Measurements from ENCODE around the gene KRT74.

The KRT74 gene

GRCh38 chr12:52573743-52574142 is at the start of gene KRT74:
KRT74 (minus strand) TSS chr12:52573843; CDS start chr12:52573777, 66 bp downstream.
- no peak for DNase-seq

GRCh38 chr12:52622349-52622748 is 48.7 kb upstream of the KRT74 start:
- no peak for DNase-seq

GRCh38 chr12:52618866-52619265 is 45.2 kb upstream of the KRT74 start:
- DNase-seq: no peak

- DNase-seq: no peak
Measured at GRCh38 chr12:52618216-52618615, 44.6 kb upstream of the KRT74 start, which contains the start of gene KRT73. KRT73 (minus strand) TSS chr12:52618559; CDS start chr12:52618524, 35 bp downstream.

GRCh38 chr12:52617403-52617785 is 43.8 kb upstream of the KRT74 start:
- DNase-seq: no peak

- DNase-seq: no peak
Measured at GRCh38 chr12:52616680-52617402, 43.2 kb upstream of the KRT74 start.

GRCh38 chr12:52615912-52616311 is 42.3 kb upstream of the KRT74 start:
- no peak for DNase-seq

- no peak for DNase-seq
Measured at GRCh38 chr12:52615208-52615868, 41.7 kb upstream of the KRT74 start.

- DNase-seq: no peak
Measured at GRCh38 chr12:52614381-52615207, 41.0 kb upstream of the KRT74 start.

- DNase-seq: no peak
Measured at GRCh38 chr12:52613384-52614030, 39.9 kb upstream of the KRT74 start.

GRCh38 chr12:52612431-52613383 is 39.1 kb upstream of the KRT74 start:
- no peak for DNase-seq

GRCh38 chr12:52611080-52611468 is 37.4 kb upstream of the KRT74 start:
- no peak for DNase-seq

GRCh38 chr12:52608826-52609630 is 35.4 kb upstream of the KRT74 start:
- no peak for DNase-seq

- no peak for DNase-seq
Measured at GRCh38 chr12:52608161-52608560, 34.5 kb upstream of the KRT74 start.

GRCh38 chr12:52607314-52607713 is 33.7 kb upstream of the KRT74 start:
- no peak for DNase-seq

GRCh38 chr12:52606581-52607218 is 33.1 kb upstream of the KRT74 start:
- DNase-seq: no peak

- DNase-seq: no peak
Measured at GRCh38 chr12:52606096-52606495, 32.5 kb upstream of the KRT74 start.

- DNase-seq: no peak
Measured at GRCh38 chr12:52605542-52605941, 31.9 kb upstream of the KRT74 start.

- no peak for DNase-seq
Measured at GRCh38 chr12:52604859-52605258, 31.2 kb upstream of the KRT74 start.

- DNase-seq: no peak
Measured at GRCh38 chr12:52603314-52603713, 29.7 kb upstream of the KRT74 start.

- no peak for DNase-seq
Measured at GRCh38 chr12:52602552-52602951, 28.9 kb upstream of the KRT74 start.
